ENCODE results near the gene ZNRF3.

The ZNRF3 gene

GRCh38 chr22:28985581-28986290 is 102.4 kb downstream of the ZNRF3 start:
- CTCF ChIA-PET = interaction anchor here (0.9 kb wide), 1 partner anchor 68 kb away, joined by 3 read pairs; no protein-coding TSS in a partner anchor
- POLR2A ChIA-PET = interaction anchor here (0.6 to 1.4 kb wide), 3 partner anchors 31 to 568 kb away, joined by 3 read pairs; partner anchors contain the start of gene THOC5

GRCh38 chr22:28986366-28986765 is 103.0 kb downstream of the ZNRF3 start:
- POLR2A ChIA-PET = interaction anchor here (0.6 to 1.4 kb wide), 3 partner anchors 32 to 567 kb away, joined by 3 read pairs; partner anchors contain the start of gene THOC5
- H3K27ac ChIP-seq (ENCODE audit: extremely low read depth, low read depth, low read length) = peak overlapping the region; percentile 5; the same call in 1 of the 2 replicates
- CTCF ChIA-PET = no interaction called here
- no peak for TF ChIP-seq ZNF391 (tag by site-specific recombination; IDR thresholded peaks at IDR 0.05; ENCODE audit: borderline replicate concordance, low read depth)
- TF ChIP-seq IKZF3 (tag by site-specific recombination; IDR thresholded peaks at IDR 0.05) = 0 out of 2 replicates have a peak, but pooled peaks have one; percentile 17
- no peak for TF ChIP-seq ZNF121 (tag by site-specific recombination; IDR thresholded peaks at IDR 0.05)
- TF ChIP-seq ZNF132 (tag by site-specific recombination; IDR thresholded peaks at IDR 0.05; ENCODE audit: borderline replicate concordance) = no peak
- peak; percentile 67 for TF ChIP-seq SP7 (tag by site-specific recombination; IDR thresholded peaks at IDR 0.05)
- no peak for TF ChIP-seq ZNF133 (tag by site-specific recombination; IDR thresholded peaks at IDR 0.05)
- no peak for TF ChIP-seq GLIS2 (tag by site-specific recombination; IDR thresholded peaks at IDR 0.05)
- TF ChIP-seq, protein P1, sequence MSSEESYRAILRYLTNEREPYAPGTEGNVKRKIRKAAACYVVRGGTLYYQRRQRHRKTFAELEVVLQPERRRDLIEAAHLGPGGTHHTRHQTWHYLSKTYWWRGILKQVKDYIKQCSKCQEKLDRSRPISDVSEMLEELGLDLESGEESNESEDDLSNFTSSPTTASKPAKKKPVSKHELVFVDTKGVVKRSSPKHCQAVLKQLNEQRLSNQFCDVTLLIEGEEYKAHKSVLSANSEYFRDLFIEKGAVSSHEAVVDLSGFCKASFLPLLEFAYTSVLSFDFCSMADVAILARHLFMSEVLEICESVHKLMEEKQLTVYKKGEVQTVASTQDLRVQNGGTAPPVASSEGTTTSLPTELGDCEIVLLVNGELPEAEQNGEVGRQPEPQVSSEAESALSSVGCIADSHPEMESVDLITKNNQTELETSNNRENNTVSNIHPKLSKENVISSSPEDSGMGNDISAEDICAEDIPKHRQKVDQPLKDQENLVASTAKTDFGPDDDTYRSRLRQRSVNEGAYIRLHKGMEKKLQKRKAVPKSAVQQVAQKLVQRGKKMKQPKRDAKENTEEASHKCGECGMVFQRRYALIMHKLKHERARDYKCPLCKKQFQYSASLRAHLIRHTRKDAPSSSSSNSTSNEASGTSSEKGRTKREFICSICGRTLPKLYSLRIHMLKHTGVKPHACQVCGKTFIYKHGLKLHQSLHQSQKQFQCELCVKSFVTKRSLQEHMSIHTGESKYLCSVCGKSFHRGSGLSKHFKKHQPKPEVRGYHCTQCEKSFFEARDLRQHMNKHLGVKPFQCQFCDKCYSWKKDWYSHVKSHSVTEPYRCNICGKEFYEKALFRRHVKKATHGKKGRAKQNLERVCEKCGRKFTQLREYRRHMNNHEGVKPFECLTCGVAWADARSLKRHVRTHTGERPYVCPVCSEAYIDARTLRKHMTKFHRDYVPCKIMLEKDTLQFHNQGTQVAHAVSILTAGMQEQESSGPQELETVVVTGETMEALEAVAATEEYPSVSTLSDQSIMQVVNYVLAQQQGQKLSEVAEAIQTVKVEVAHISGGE (tag by site-specific recombination; conservative IDR thresholded peaks at IDR 0.05; ENCODE audit: low read depth) = no peak
- TF ChIP-seq, protein P2, sequence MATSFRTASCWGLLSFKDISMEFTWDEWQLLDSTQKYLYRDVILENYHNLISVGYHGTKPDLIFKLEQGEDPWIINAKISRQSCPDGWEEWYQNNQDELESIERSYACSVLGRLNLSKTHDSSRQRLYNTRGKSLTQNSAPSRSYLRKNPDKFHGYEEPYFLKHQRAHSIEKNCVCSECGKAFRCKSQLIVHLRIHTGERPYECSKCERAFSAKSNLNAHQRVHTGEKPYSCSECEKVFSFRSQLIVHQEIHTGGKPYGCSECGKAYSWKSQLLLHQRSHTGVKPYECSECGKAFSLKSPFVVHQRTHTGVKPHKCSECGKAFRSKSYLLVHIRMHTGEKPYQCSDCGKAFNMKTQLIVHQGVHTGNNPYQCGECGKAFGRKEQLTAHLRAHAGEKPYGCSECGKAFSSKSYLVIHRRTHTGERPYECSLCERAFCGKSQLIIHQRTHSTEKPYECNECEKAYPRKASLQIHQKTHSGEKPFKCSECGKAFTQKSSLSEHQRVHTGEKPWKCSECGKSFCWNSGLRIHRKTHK (tag by site-specific recombination; IDR thresholded peaks at IDR 0.05) = no peak
- no peak for TF ChIP-seq ZNF174 (tag by site-specific recombination; IDR thresholded peaks at IDR 0.05)
- peak; percentile 18 for TF ChIP-seq TRIM28 (IDR thresholded peaks at IDR 0.05; ENCODE audit: borderline replicate concordance, low read length)

More at GRCh38 chr22:28985581-28986290, 102.4 kb downstream of the ZNRF3 start:
- Histone ChIP-seq H3K36me3 (ENCODE audit: control insufficient read depth in 2 of 2, insufficient read depth in 1 of 2, low read length in 2 of 2) (peaks cover 8 to 18% of the 10 kb centered on the region in 2 experiments; a peak in 2 of 3 replicates), H3K4me1 (ENCODE audit: control insufficient read depth, insufficient read depth, low read length) (peaks cover 23% of the 10 kb centered on the region), H3K27ac (ENCODE audit: extremely low read depth, low read depth, low read length) (no peak overlapping the region; the same call in 1 of the 2 replicates), H3K4me3 (ENCODE audit: low read depth, low read length) (no peak overlapping the region), H3K9me3 (ENCODE audit: control insufficient read depth, insufficient read depth, low read depth, low read length) (no peaks in the 10 kb centered on the region)
- TF ChIP-seq, protein P3, sequence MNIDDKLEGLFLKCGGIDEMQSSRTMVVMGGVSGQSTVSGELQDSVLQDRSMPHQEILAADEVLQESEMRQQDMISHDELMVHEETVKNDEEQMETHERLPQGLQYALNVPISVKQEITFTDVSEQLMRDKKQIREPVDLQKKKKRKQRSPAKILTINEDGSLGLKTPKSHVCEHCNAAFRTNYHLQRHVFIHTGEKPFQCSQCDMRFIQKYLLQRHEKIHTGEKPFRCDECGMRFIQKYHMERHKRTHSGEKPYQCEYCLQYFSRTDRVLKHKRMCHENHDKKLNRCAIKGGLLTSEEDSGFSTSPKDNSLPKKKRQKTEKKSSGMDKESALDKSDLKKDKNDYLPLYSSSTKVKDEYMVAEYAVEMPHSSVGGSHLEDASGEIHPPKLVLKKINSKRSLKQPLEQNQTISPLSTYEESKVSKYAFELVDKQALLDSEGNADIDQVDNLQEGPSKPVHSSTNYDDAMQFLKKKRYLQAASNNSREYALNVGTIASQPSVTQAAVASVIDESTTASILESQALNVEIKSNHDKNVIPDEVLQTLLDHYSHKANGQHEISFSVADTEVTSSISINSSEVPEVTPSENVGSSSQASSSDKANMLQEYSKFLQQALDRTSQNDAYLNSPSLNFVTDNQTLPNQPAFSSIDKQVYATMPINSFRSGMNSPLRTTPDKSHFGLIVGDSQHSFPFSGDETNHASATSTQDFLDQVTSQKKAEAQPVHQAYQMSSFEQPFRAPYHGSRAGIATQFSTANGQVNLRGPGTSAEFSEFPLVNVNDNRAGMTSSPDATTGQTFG (tag by site-specific recombination; IDR thresholded peaks at IDR 0.05; ENCODE audit: borderline replicate concordance) = no peak
- TF ChIP-seq, protein P4, sequence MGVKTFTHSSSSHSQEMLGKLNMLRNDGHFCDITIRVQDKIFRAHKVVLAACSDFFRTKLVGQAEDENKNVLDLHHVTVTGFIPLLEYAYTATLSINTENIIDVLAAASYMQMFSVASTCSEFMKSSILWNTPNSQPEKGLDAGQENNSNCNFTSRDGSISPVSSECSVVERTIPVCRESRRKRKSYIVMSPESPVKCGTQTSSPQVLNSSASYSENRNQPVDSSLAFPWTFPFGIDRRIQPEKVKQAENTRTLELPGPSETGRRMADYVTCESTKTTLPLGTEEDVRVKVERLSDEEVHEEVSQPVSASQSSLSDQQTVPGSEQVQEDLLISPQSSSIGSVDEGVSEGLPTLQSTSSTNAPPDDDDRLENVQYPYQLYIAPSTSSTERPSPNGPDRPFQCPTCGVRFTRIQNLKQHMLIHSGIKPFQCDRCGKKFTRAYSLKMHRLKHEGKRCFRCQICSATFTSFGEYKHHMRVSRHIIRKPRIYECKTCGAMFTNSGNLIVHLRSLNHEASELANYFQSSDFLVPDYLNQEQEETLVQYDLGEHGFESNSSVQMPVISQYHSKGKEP (tag by site-specific recombination; IDR thresholded peaks at IDR 0.05) = no peak
- TF ChIP-seq, protein P5, sequence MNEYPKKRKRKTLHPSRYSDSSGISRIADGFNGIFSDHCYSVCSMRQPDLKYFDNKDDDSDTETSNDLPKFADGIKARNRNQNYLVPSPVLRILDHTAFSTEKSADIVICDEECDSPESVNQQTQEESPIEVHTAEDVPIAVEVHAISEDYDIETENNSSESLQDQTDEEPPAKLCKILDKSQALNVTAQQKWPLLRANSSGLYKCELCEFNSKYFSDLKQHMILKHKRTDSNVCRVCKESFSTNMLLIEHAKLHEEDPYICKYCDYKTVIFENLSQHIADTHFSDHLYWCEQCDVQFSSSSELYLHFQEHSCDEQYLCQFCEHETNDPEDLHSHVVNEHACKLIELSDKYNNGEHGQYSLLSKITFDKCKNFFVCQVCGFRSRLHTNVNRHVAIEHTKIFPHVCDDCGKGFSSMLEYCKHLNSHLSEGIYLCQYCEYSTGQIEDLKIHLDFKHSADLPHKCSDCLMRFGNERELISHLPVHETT (tag by site-specific recombination; IDR thresholded peaks at IDR 0.05) = no peak
- no peak for TF ChIP-seq ZNF24 (tag by site-specific recombination; IDR thresholded peaks at IDR 0.05)
- TF ChIP-seq, protein P6, sequence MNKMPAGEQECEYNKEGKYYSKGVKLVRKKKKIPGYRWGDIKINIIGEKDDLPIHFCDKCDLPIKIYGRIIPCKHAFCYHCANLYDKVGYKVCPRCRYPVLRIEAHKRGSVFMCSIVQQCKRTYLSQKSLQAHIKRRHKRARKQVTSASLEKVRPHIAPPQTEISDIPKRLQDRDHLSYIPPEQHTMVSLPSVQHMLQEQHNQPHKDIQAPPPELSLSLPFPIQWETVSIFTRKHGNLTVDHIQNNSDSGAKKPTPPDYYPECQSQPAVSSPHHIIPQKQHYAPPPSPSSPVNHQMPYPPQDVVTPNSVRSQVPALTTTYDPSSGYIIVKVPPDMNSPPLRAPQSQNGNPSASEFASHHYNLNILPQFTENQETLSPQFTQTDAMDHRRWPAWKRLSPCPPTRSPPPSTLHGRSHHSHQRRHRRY (tag by site-specific recombination; IDR thresholded peaks at IDR 0.05) = no peak
- peak; percentile 44; the same call in 1 of the 2 replicates for TF ChIP-seq TRIM28 (IDR thresholded peaks at IDR 0.05; ENCODE audit: borderline replicate concordance, low read length)
- peak; percentile 83 for TF ChIP-seq ZNF239 (tag by site-specific recombination; IDR thresholded peaks at IDR 0.05)
- TF ChIP-seq ZNF335 (tag by site-specific recombination; conservative IDR thresholded peaks at IDR 0.05) = no peak
- TF ChIP-seq SETDB1 (IDR thresholded peaks at IDR 0.05; ENCODE audit: insufficient read length, low read length) = peak; percentile 86

More at GRCh38 chr22:28986366-28986765, 103.0 kb downstream of the ZNRF3 start:
- Histone ChIP-seq H3K36me3 (ENCODE audit: control insufficient read depth in 2 of 2, insufficient read depth in 1 of 2, low read length in 2 of 2) (peaks cover 13 to 20% of the 10 kb centered on the region in 2 experiments; a peak in 2 of 3 replicates), H3K4me1 (ENCODE audit: control insufficient read depth, insufficient read depth, low read length) (peaks cover 23% of the 10 kb centered on the region), H3K9me3 (ENCODE audit: control insufficient read depth, insufficient read depth, low read depth, low read length) (no peaks in the 10 kb centered on the region), H3K4me3 (ENCODE audit: low read depth, low read length) (no peak overlapping the region)
